Astrocyte (in vitro differentiated cells and primary cell): ENCODE results near the gene TMEM37. TPM values are rescaled to one million over a fixed set of nuclear protein-coding genes. Genes with fewer than 3 reads are reported as not detected.

Experiments
- DNase-seq: peaks from one replicate; pipeline ENCODE4 v3.0.0-alpha.2; 2010; ENCODE audit warnings: low read depth
- FAIRE-seq: peaks from 2 replicates; lab custom pipeline; 2011; peaks lifted over from hg19 to GRCh38; lab: Jason Lieb, UNC
- H2AFZ ChIP-seq: 2 replicates; pipeline ENCODE4 v1.6.0; 2012; ENCODE audit warnings: low read depth, low read length, inconsistent platforms
- H3K27ac ChIP-seq: 2 replicates; pipeline ENCODE4 v1.5.1; 2011; ENCODE audit warnings: low read depth, low read length, inconsistent platforms
- H3K27me3 ChIP-seq: 2 replicates; pipeline ENCODE4 v1.6.0; 2011; ENCODE audit warnings: low read length, inconsistent platforms; ENCODE audit not compliant: insufficient read depth
- H3K36me3 ChIP-seq: 2 replicates; pipeline ENCODE4 v1.5.1; 2011; ENCODE audit warnings: low read length, inconsistent platforms; ENCODE audit not compliant: insufficient read depth
- H3K4me1 ChIP-seq: 2 replicates; pipeline ENCODE4 v1.5.1; 2011; ENCODE audit warnings: low read length, inconsistent platforms; ENCODE audit not compliant: insufficient read depth
- H3K4me2 ChIP-seq: 2 replicates; pipeline ENCODE4 v1.6.0; 2012; ENCODE audit warnings: low read length, inconsistent platforms
- H3K4me3 ChIP-seq: 2 replicates; pipeline ENCODE4 v1.5.1; 2011; ENCODE audit warnings: low read depth, mild to moderate bottlenecking, low read length, inconsistent platforms; ENCODE audit not compliant: insufficient read depth
- H3K79me2 ChIP-seq: 2 replicates; pipeline ENCODE4 v1.6.0; 2012; ENCODE audit warnings: mild to moderate bottlenecking, low read length, inconsistent platforms; ENCODE audit not compliant: insufficient read depth
- H3K9ac ChIP-seq: 2 replicates; pipeline ENCODE4 v1.6.0; 2012; ENCODE audit warnings: mild to moderate bottlenecking, low read length, inconsistent platforms
- H3K9me3 ChIP-seq: 2 replicates; pipeline ENCODE4 v1.5.1; 2012; ENCODE audit warnings: low read depth, mild to moderate bottlenecking, low read length, inconsistent platforms; ENCODE audit not compliant: insufficient read depth
- H4K20me1 ChIP-seq: 2 replicates; pipeline ENCODE4 v1.6.0; 2012; ENCODE audit warnings: low read length, inconsistent platforms; ENCODE audit not compliant: insufficient read depth
- H3K27ac Mint-ChIP-seq: one replicate; pipeline ENCODE4 v1.8.0; 2021; ENCODE audit warnings: mild to moderate bottlenecking, mixed read lengths; ENCODE audit not compliant: unreplicated experiment
- H3K27me3 Mint-ChIP-seq: one replicate; pipeline ENCODE4 v1.8.0; 2021; ENCODE audit warnings: low read depth, mixed read lengths; ENCODE audit not compliant: unreplicated experiment
- H3K36me3 Mint-ChIP-seq: one replicate; pipeline ENCODE4 v1.8.0; 2021; ENCODE audit warnings: low read depth, mixed read lengths; ENCODE audit not compliant: unreplicated experiment
- H3K4me1 Mint-ChIP-seq: one replicate; pipeline ENCODE4 v1.8.0; 2021; ENCODE audit warnings: low read depth, mixed read lengths; ENCODE audit not compliant: unreplicated experiment
- H3K4me3 Mint-ChIP-seq: one replicate; pipeline ENCODE4 v1.8.0; 2021; ENCODE audit warnings: mild to moderate bottlenecking, moderate library complexity, mixed read lengths; ENCODE audit not compliant: unreplicated experiment
- H3K9me3 Mint-ChIP-seq: one replicate; pipeline ENCODE4 v1.8.0; 2021; ENCODE audit warnings: mild to moderate bottlenecking, mixed read lengths; ENCODE audit not compliant: unreplicated experiment
- CTCF ChIP-seq: IDR thresholded peaks from 2 replicates; pipeline ENCODE4 v1.5.1; 2011; ENCODE audit warnings: low read depth, mild to moderate bottlenecking, inconsistent platforms, low read length, moderate library complexity; ENCODE audit not compliant: insufficient read depth
- EZH2 ChIP-seq: IDR thresholded peaks from 2 replicates; pipeline ENCODE4 v1.6.1; 2012; ENCODE audit warnings: mild to moderate bottlenecking, low read length, inconsistent platforms; ENCODE audit not compliant: insufficient read depth
- total RNA-seq: library from RNA; stranded (reverse); gene quantifications from 2 replicates; pipeline ENCODE4 v1.2.1, GENCODE V29; 2021

TMEM37 gene
- total RNA-seq, 1 donor from 2014 or later = 1.6 TPM

DNA sequence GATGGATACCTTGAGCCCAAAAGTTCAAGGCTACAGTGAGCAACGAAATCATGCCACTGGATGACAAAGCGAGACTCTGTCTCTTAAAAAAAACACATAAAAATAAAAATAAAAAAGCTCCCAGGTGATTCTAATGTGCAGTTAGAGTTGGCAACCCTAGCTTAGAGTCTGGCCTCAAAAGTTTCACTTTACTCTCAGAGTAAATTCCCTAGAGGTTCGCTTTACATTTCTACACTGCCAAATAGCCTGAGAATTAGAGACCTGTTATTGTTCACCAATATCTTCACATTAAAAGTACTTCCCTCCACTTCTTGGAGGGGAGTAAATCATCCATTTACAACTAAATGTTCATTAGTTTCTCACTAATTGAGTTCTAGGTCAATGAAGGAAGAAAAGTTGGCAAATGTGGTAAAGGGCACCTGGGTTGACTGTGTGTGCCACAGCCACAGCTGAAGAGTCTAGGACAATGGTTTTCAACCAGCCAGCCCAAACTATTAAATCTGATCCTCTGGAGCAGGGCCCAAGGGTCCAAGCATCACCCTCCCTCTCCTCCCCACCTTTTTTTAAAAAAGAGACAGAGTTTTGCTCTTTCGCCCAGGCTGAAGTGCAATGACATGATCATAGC lies 15.2 kb upstream of the TMEM37 start:
- Mint-ChIP-seq H3K36me3 (no peaks in the 10 kb centered on the region), H3K9me3 (peaks cover 5% of the 10 kb centered on the region), H3K27me3 (peaks cover 2% of the 10 kb centered on the region), H3K4me1 (peaks cover 6% of the 10 kb centered on the region), H3K4me3 (no peak overlapping the region), H3K27ac (no peak overlapping the region)
- Histone ChIP-seq H3K36me3 (no peaks in the 10 kb centered on the region), H3K27me3 (peaks cover 6% of the 10 kb centered on the region), H3K9me3 (peaks cover 5% of the 10 kb centered on the region), H3K4me1 (no peaks in the 10 kb centered on the region), H3K4me2 (no peak overlapping the region), H3K27ac (no peak overlapping the region), H2AFZ (no peak overlapping the region), H4K20me1 (no peaks in the 10 kb centered on the region), H3K79me2 (no peaks in the 10 kb centered on the region), H3K4me3 (no peak overlapping the region), H3K9ac (no peak overlapping the region)
- TF ChIP-seq CTCF (no peak), EZH2 (no peak)
- no peak for FAIRE-seq
- no peak for DNase-seq

GRCh38 chr2:119417908-119418307 lies 13.7 kb upstream of the TMEM37 start:
- Histone ChIP-seq H3K9ac (no peak overlapping the region), H3K79me2 (no peaks in the 10 kb centered on the region), H3K36me3 (no peaks in the 10 kb centered on the region), H3K4me3 (no peak overlapping the region), H3K9me3 (peaks cover 5% of the 10 kb centered on the region), H3K4me1 (no peaks in the 10 kb centered on the region), H3K27ac (no peak overlapping the region), H4K20me1 (no peaks in the 10 kb centered on the region), H3K27me3 (peaks cover 16% of the 10 kb centered on the region), H2AFZ (no peak overlapping the region), H3K4me2 (no peak overlapping the region)
- no peak overlapping the region for H3K27ac Mint-ChIP-seq
- no peak for FAIRE-seq
- peaks cover 4% of the 10 kb centered on the region for H3K27me3 Mint-ChIP-seq
- H3K4me1 Mint-ChIP-seq = peaks cover 6% of the 10 kb centered on the region
- H3K4me3 Mint-ChIP-seq = no peak overlapping the region
- H3K9me3 Mint-ChIP-seq = peaks cover 17% of the 10 kb centered on the region
- no peaks in the 10 kb centered on the region for H3K36me3 Mint-ChIP-seq
- no peak for DNase-seq
- TF ChIP-seq EZH2 = no peak
- TF ChIP-seq CTCF = no peak

DNA sequence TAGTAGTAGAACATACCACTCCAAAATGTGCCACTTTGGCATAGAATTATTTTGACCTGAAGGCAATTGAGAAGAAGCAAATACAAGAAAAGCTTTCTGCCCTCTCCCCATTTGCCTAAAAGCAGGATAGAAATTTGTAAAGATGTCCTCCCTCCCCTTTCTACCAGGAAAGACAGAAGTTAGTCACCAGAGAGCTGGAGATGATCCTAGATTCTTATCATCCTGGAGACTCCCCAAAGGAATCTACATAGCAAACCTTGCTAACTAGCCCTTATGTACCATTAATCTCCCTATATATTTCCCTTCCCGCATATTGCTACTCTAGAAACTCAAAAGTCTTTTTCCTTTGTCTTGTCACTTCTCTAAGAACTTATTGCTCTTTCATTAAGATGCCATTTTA lies 12.6 kb upstream of the TMEM37 start:
- no peaks in the 10 kb centered on the region for H3K36me3 ChIP-seq
- DNase-seq = peak; percentile 2
- no peak overlapping the region for H3K27ac Mint-ChIP-seq
- H3K4me1 ChIP-seq = no peaks in the 10 kb centered on the region
- peaks cover 17% of the 10 kb centered on the region for H3K9me3 Mint-ChIP-seq
- H3K4me3 ChIP-seq = no peak overlapping the region
- TF ChIP-seq EZH2 (no peak), CTCF (no peak)
- H3K4me2 ChIP-seq = no peak overlapping the region
- no peak for FAIRE-seq
- H3K27me3 Mint-ChIP-seq = peaks cover 4% of the 10 kb centered on the region
- no peaks in the 10 kb centered on the region for H3K79me2 ChIP-seq
- peaks cover 5% of the 10 kb centered on the region for H3K9me3 ChIP-seq
- no peak overlapping the region for H2AFZ ChIP-seq
- no peak overlapping the region for H3K9ac ChIP-seq
- H3K27me3 ChIP-seq = peaks cover 18% of the 10 kb centered on the region
- H3K27ac ChIP-seq = no peak overlapping the region
- no peaks in the 10 kb centered on the region for H4K20me1 ChIP-seq
- peaks cover 6% of the 10 kb centered on the region for H3K4me1 Mint-ChIP-seq
- no peak overlapping the region for H3K4me3 Mint-ChIP-seq
- no peaks in the 10 kb centered on the region for H3K36me3 Mint-ChIP-seq
